OCI-LY7 (cell line): ENCODE measurements around the gene SNCB. TPM values are rescaled to one million over a fixed set of nuclear protein-coding genes. Genes with fewer than 3 reads are reported as not detected.
"Not testable (repeated sequence)": the region's sequence is repeated elsewhere in the genome, so short reads cannot be mapped to it uniquely, and the experiment has no call there.

Experiments
- BruUV-seq: library from RNA; stranded (reverse); fragments of 400-500 nt; replicated peaks from 2 replicates; lab custom pipeline; 2021; lab: Mats Ljungman, UMichigan
- CTCF ChIA-PET: fragments of 300-600 bp; sonication (Branson Sonifier 250); formaldehyde crosslinking; loops from one replicate; lab custom pipeline; 2022; ENCODE audit warnings: antibody characterized with exemption; ENCODE audit not compliant: unreplicated experiment; lab: Charles Lee
- POLR2A ChIA-PET: fragments of 300-600 bp; sonication (Branson Sonifier 250); formaldehyde crosslinking; loops from one replicate; lab custom pipeline; 2022; ENCODE audit warnings: antibody characterized with exemption; lab: Charles Lee
- DNase-seq: peaks from one replicate; pipeline ENCODE4 v3.0.0-alpha.2; 2015; ENCODE audit warnings: low spot score
- H2AFZ ChIP-seq: fragments of 200-600 bp; sonication (generic), shearing (Covaris generic); 2 replicates; pipeline ENCODE4 v1.6.1; 2014; ENCODE audit warnings: mild to moderate bottlenecking, antibody characterized with exemption, low read length, moderate library complexity
- H3K27ac ChIP-seq: fragments of 200-600 bp; sonication (generic); 2 replicates; pipeline ENCODE4 v1.5.1; 2014; ENCODE audit warnings: mixed run types, low read depth, mild to moderate bottlenecking, moderate library complexity, low read length, inconsistent platforms; ENCODE audit not compliant: poor library complexity, severe bottlenecking
- H3K36me3 ChIP-seq: fragments of 200-600 bp; sonication (generic); 2 replicates; pipeline ENCODE4 v1.6.1; 2014; ENCODE audit warnings: mild to moderate bottlenecking, antibody characterized with exemption, low read length, moderate library complexity, mixed read lengths; ENCODE audit not compliant: insufficient read depth
- H3K4me1 ChIP-seq: fragments of 200-600 bp; sonication (generic); 2 replicates; pipeline ENCODE4 v1.5.1; 2014; ENCODE audit warnings: mild to moderate bottlenecking, low read length; ENCODE audit not compliant: insufficient read depth, poor library complexity, severe bottlenecking
- H3K4me2 ChIP-seq: fragments of 200-600 bp; sonication (generic); 2 replicates; pipeline ENCODE4 v1.6.1; 2014; ENCODE audit warnings: mild to moderate bottlenecking, low read length
- H3K4me3 ChIP-seq: fragments of 200-600 bp; sonication (generic); 2 replicates; pipeline ENCODE4 v1.5.1; 2014; ENCODE audit warnings: mild to moderate bottlenecking, low read depth, low read length; ENCODE audit not compliant: poor library complexity, severe bottlenecking
- H3K79me2 ChIP-seq: fragments of 200-600 bp; sonication (generic); 2 replicates; pipeline ENCODE4 v1.6.1; 2016; ENCODE audit warnings: low read depth, mild to moderate bottlenecking, low read length, moderate library complexity, mixed read lengths; ENCODE audit not compliant: insufficient read depth
- H3K9me2 ChIP-seq: fragments of 200-600 bp; sonication (generic); 2 replicates; pipeline ENCODE4 v1.6.1; 2016; ENCODE audit warnings: mild to moderate bottlenecking, low read length, mixed read lengths; ENCODE audit not compliant: insufficient read depth
- H3K9me3 ChIP-seq: fragments of 200-600 bp; sonication (generic); 2 replicates; pipeline ENCODE4 v1.6.1; 2014; ENCODE audit warnings: mild to moderate bottlenecking, mixed run types, low read length, mixed read lengths
- H4K20me1 ChIP-seq: fragments of 200-600 bp; sonication (generic); 2 replicates; pipeline ENCODE4 v1.6.1; 2014; ENCODE audit warnings: mild to moderate bottlenecking, antibody characterized with exemption, low read length, moderate library complexity, mixed read lengths; ENCODE audit not compliant: insufficient read depth
- EZH2phosphoT487 ChIP-seq: fragments of 200-600 bp; sonication (generic); IDR thresholded peaks from 2 replicates; pipeline ENCODE4 v1.6.1; 2018; ENCODE audit warnings: low read depth, borderline replicate concordance, mild to moderate bottlenecking, mixed run types, antibody characterized with exemption, low read length, moderate library complexity, mixed read lengths
- intact Hi-C: fragments of 100-400 bp; cut with micrococcal nuclease; formaldehyde crosslinking; loops from one replicate; pipeline ENCODE4 v1.10.0; 2022; ENCODE audit not compliant: unreplicated experiment
- total RNA-seq, 2 experiments: library from RNA; depleted of rRNA in 1 of 2; stranded (reverse); fragments of >200 nt in 1 of 2; shearing (Covaris generic) in 1 of 2; gene quantifications; 2 replicates each; pipeline ENCODE4 v1.2.3, GENCODE V29; 2014 to 2022
- TF ChIP-seq, protein P1 (sequence below): fragments of 200-600 bp; sonication (generic); conservative IDR thresholded peaks from 2 replicates; pipeline ENCODE4 v1.5.1; 2014; ENCODE audit warnings: mild to moderate bottlenecking, antibody characterized with exemption, low read length, moderate library complexity, mixed read lengths

SNCB gene
- total RNA-seq, 2 experiments from 2014 or later, result 0.50 to 3.5 TPM

DNA sequence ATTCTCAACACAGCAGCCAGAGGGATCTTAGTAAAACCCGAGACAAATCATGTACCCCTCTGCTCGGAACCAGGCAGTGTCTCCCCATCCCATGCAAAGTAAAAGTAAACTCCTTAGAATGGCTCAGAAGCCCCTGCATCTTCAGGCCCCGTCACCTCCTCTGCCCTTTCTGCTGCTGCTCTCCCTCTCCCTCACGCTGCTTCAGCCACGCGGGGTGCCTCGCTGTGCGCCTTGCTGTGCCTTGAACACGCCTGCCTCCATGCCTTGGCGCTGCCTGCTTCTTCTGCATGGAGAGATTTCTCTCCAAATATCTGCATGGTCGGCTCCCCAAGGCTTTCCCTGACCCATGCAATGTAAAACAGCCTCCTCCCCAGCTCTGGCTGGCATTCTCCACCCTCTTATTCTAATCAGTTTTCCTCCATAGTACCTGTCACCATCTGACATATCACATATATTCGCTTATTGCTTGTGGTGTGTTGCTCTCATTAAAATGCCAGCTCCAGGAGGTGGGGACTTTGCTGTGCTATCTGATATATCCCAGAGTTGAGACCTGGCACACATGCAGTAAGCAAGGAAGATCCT, 28.3 kb downstream of the SNCB start:
- Histone ChIP-seq H4K20me1 (no peaks in the 10 kb centered on the region), H3K9me3 (no peaks in the 10 kb centered on the region), H3K36me3 (no peaks in the 10 kb centered on the region), H3K4me2 (no peak overlapping the region), H3K4me3 (no peak overlapping the region), H3K9me2 (no peaks in the 10 kb centered on the region), H3K79me2 (no peaks in the 10 kb centered on the region), H2AFZ (no peak overlapping the region), H3K4me1 (no peaks in the 10 kb centered on the region), H3K27ac (no peak overlapping the region)
- DNase-seq, result no peak
- BruUV-seq, result no TSS peak
- POLR2A ChIA-PET, result interaction anchor here (0.9 kb wide), 1 partner anchor 23 kb away, joined by 4 read pairs; no protein-coding TSS in a partner anchor
- no peak for TF ChIP-seq EZH2phosphoT487
- TF ChIP-seq, protein P1, sequence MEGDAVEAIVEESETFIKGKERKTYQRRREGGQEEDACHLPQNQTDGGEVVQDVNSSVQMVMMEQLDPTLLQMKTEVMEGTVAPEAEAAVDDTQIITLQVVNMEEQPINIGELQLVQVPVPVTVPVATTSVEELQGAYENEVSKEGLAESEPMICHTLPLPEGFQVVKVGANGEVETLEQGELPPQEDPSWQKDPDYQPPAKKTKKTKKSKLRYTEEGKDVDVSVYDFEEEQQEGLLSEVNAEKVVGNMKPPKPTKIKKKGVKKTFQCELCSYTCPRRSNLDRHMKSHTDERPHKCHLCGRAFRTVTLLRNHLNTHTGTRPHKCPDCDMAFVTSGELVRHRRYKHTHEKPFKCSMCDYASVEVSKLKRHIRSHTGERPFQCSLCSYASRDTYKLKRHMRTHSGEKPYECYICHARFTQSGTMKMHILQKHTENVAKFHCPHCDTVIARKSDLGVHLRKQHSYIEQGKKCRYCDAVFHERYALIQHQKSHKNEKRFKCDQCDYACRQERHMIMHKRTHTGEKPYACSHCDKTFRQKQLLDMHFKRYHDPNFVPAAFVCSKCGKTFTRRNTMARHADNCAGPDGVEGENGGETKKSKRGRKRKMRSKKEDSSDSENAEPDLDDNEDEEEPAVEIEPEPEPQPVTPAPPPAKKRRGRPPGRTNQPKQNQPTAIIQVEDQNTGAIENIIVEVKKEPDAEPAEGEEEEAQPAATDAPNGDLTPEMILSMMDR, result no peak
- intact Hi-C loops, result no loop called here
- CTCF ChIA-PET, result no interaction called here

DNA sequence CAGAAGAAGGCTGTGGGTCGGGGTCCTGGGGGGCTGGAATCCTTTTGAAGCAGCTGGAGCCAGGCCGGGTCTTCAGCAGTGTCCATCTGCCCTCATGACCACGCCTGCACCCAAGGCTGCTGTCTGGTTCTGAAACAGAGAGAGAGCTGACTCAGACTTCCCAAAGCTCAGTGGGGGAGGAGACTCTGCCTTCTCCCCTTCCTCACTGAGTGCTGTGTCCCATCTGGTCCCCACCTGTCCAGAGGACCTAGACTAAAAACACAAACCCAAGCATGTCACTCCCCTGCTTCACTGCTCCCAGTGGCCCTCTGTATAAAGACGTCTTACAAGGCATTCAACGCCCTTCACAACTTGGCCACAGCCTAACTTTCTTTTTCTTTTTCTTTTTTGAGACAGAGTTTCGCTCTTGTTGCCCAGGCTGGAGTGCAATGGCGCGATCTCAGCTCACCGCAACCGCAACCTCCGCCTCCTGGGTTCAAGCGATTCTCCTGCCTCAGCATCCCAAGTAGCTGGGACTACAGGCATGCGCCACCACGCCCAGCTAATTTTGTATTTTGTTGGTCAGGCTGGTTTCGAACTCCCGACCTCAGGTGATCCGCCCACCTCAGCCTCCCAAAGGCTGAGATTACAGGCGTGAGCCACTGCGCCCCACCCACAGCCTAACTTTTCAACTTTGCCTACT, 30.4 kb downstream of the SNCB start:
- BruUV-seq, H3K36me3 ChIP-seq, H2AFZ ChIP-seq: not testable (repeated sequence)

DNA sequence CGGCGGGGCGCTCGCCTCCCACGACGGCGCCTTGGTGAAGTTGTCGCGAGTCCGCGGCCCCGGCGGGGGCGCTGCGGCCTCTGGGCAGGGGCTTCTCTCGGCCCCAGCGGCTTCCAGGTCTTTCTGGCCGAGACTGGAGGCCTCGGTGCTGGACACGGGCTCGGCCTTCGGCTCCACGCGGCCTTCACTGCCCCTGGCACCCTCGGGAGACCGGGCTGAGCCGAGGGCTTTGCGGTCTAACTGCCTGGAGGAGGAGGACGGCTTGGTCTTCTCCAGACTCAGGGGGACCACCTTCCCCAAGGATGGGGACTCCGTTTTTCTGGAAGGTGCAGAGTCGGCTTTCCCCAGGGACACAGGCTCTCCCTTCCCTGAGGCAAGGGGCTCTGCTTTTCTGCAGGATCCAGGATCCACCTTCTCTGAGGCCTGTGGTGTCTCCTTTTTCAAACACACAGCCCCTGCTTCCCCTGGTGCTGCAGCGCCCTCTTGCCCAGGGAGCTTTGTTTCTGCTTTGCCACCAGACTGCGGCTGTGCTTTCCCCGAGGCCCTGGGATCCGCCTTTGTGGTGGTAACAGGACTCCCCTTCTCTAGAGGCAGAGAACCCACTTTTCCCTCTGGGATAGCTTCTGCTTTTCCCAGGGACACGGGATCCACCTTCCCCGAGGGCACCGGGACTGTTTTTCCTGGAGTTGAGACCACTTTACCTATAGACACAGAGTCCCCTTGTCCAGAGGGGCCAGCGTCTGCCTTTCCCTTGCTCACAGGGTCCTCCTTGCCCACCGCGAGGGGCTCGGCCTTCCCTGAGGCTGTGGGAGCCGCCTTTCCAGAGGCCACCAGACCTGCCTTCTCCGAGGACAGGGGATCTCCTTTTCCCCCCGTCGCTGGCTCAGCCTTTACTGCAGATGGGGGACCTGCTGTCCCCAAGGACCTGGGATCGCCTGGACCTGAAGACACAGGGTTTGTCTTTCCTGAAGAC, 32.6 kb downstream of the SNCB start:
- Histone ChIP-seq H3K9me2 (no peaks in the 10 kb centered on the region), H3K36me3 (no peaks in the 10 kb centered on the region), H3K27ac (no peak overlapping the region), H3K4me1 (no peaks in the 10 kb centered on the region), H3K4me3 (no peak overlapping the region), H3K9me3 (no peaks in the 10 kb centered on the region), H3K4me2 (no peak overlapping the region), H3K79me2 (no peaks in the 10 kb centered on the region), H4K20me1 (no peaks in the 10 kb centered on the region; the same call in 1 of the 2 replicates), H2AFZ (no peak overlapping the region)
- TF ChIP-seq, protein P1, result no peak
- no peak for TF ChIP-seq EZH2phosphoT487
- intact Hi-C loops, result no loop called here
- no peak for DNase-seq
- CTCF ChIA-PET, result no interaction called here
- POLR2A ChIA-PET, result no interaction called here
- BruUV-seq, result no TSS peak

More for the DNA sequence above, 30.4 kb downstream of the SNCB start:
- CTCF ChIA-PET, H3K9me3 ChIP-seq, H3K27ac ChIP-seq, H4K20me1 ChIP-seq, H3K9me2 ChIP-seq, intact Hi-C loops, POLR2A ChIA-PET, H3K79me2 ChIP-seq, H3K4me2 ChIP-seq, DNase-seq, H3K4me1 ChIP-seq, H3K4me3 ChIP-seq: not testable (repeated sequence)
